Measurements from ENCODE around the gene UQCC2.

The UQCC2 gene

DNA sequence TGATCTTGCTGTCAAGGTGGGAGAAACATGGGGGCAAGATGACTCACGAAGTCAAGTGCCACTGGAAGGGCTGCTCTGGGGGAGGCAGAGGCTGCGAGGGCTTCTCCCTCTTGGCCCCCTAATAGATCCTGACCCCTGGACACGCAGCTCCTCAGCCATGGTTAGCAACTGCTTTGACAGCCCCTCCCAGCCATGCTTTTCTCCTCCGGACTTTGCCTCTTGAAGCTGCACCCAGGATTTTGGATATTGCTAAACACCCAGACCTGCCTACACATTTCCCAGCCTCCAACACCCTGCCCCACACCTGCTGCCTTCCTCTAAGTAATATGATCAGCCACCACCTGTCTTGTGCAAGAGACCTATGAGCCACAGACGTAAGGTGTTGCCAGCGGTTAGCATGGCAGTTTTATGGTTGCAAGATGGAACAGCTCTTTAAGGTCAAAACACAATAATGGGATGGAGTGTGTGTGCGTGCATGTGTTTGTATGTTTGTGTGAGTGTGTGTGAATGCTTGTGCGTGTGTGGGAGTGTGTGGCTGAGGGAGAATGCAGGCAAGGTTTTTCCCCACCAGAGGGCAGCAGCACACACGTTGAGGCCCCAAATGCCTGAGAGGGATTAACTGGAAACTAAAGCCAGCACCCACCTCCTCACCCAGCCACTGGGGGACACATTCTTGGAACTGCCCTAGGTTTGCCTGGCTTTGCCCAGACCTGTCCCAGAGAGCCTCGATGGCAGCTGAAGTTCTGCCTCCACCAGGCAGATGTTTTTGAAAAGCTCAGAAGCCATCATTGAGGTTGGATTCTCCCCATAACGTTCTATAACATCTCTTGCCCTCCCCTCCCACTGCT lies 32.7 kb upstream of the UQCC2 start:
- FAIRE-seq, result peak; percentile 89

DNA sequence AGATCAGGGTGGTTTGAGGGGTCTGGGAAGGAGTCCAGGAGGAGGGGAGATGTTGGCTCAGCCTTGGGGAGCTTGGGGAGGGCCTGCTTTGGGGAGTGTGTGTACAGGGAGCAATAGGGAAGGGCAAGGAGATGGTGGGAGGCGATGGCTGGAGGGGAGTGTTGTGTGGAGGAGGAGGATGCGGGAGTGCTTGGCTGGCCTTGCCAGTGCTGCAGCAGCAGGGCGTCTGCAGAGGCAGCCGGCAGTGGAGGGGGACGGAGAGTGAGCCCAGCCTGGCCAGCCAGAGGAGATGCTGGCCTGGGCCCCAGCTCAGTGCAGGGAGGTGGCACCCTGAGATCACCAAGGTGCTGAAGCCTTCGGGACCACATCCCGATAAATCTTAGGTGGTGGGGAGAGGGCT lies 31.3 kb upstream of the UQCC2 start:
- no peak for FAIRE-seq

GRCh38 chr6:33742092-33742491 lies 30.6 kb upstream of the UQCC2 start:
- FAIRE-seq, result no peak

- no peak for FAIRE-seq
Measured at GRCh38 chr6:33740794-33741193, 29.3 kb upstream of the UQCC2 start.

- FAIRE-seq, result no peak
Measured at GRCh38 chr6:33740204-33740608, 28.7 kb upstream of the UQCC2 start.

DNA sequence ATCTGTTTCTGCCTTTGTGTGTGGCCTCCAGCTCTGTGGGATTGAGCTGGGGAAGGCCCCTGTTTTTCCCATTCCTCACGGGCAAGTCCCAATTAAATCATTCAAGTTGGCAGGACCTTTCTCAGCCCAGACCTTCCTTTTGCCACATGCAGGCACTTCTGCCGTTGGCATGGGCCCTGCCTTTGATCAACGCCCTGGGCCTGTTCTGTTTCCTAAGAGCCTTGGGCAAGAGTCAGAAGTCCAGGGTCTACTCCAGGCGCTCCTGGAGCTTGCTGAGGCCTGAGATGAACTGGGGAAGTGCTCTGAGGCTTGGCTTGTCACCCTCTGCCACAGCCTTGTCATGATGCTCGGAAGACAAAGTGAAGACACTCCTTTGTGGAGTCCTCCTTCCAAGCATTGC lies 28.1 kb upstream of the UQCC2 start:
- FAIRE-seq, result no peak

DNA sequence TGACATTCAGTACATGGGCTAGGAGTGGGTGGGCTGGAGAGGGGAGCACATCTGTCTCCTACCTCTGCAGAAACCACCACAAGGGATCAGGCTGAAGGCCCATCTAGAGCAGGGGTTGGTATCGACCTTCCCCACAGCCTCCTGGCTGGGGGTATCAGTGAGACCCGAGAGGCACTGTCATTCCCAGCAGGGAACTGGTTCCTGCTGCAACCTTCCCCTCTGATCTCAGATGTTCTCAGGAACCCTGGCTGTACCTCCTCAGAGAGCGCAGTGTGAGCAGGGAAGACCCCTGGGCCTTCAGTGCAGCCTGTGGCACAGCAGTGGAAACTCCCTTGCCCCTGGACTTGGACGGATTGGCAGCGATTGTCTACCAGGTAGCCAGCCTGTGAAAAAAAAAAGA lies 27.4 kb upstream of the UQCC2 start:
- no peak for FAIRE-seq

GRCh38 chr6:33738153-33738552 lies 26.7 kb upstream of the UQCC2 start:
- FAIRE-seq, result no peak

DNA sequence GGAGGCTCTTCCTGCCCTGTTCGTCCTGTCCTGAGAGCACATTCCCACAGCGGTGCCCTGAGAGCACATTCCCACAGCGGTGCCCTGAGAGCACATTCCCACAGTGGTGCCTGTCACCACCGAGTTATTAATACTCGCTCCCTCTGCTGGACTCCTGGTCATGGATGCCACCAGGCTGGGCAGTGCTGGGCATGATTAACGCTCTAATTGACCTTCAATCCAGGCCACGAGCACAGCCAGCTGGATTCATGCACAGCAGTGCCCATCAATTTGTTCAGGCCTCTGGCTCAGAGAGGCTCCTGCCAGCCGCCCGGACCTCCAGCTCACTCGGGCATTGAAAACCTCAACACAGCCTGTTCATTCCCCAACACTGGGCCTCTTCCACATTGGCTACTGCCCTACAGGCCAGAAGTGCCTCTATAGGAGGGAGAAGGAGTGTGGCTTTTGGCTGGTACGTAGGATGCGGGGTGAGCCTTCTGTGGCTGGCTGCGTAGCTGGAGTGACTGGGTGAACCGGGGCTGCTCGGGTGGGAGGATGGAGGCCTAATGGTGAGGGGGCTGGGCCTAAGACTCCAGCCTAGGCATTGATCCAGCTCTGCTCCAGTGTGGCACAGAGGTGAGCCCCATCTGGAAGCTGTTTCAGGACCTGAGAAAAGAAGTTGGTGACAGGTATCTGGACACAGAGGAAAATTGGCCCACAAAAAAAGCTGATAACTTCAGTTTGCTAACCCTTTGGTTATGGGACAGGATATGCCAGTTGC lies 25.9 kb upstream of the UQCC2 start:
- no peak for FAIRE-seq

- no peak for FAIRE-seq
Measured at GRCh38 chr6:33735216-33735615, 23.7 kb upstream of the UQCC2 start.

DNA sequence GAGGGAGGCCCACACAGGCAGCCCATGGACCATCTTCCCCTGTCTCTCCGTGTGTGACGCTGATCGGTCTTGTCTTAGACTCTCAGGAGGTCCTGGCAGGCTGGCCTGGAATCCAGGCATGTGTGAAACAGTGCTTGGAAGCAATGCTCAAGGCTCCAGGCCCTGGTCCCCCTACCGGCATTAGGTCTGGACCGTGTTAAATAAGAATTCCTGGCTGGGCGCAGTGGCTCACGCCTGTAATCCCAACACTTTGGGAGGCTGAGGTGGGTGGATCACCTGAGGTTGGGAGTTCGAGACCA lies 22.2 kb upstream of the UQCC2 start:
- FAIRE-seq, result no peak

DNA sequence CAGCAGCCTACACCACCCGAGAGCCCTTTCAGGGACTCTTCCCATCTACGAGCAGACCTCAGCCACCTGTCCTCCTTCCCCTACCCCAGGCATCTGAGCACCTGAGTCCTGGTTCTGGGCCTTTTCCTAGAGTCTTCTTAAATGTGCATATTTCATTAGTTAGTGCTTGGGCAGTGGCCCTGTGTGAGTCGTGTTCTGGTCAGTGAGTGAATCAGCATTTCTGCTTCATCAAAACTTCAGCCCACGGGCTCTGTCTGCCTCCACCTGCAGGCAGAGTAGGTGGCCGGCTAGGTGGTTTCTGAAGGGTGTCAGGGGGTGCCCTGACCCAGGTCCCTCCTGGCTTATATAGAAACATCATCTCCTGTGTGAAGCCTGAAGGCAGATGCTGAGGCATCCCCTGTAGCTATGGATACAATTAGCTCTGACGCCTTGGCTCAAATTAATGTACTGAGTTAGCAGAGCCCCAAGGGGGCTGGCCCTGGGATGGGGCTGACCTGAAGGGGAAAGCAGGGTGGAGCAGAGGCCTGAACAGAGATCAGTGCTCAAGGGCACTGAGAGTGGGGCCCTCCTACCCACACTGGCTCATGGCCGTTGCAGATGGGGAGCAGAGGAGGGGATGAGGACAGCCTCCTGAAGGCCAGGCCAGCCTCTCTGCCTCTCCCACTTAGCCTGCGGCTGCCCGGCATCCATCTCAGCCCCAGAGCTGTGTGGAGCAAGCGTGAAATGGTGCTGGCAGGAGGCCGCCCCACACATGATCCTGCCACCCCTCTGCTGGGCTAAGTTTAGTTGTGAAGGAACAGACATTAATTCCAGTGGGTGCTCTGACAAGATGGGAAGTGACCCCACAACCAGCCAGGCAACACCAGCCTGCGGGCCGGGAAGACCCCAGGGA lies 21.6 kb upstream of the UQCC2 start:
- FAIRE-seq, result no peak

GRCh38 chr6:33732385-33732784 lies 20.9 kb upstream of the UQCC2 start:
- FAIRE-seq, result no peak

DNA sequence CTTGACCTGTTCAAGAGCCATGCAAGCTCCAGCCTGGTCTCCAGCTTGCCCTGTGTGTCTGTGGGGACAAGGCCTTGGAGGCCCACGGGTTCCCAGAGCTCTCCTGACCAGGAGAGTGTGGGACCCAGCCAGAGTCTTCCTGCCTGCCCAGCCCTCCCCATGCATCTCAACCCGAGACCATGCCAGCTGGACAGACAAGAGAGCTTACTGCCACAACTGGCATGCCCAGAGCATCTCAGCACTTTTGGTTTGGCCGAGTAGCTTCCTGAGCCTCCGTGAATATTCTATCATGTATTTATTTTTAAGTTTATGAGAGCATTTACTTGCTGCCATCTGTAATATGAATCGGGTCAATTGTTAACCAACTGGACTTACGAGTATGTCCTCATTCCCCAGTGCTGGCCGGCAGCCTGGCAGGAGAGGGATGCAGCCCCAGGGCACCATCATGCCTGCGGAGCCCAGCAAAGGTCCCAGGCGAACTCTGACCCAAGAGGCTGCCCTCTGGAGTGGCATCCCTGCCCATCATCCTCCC lies 20.3 kb upstream of the UQCC2 start:
- no peak for FAIRE-seq

DNA sequence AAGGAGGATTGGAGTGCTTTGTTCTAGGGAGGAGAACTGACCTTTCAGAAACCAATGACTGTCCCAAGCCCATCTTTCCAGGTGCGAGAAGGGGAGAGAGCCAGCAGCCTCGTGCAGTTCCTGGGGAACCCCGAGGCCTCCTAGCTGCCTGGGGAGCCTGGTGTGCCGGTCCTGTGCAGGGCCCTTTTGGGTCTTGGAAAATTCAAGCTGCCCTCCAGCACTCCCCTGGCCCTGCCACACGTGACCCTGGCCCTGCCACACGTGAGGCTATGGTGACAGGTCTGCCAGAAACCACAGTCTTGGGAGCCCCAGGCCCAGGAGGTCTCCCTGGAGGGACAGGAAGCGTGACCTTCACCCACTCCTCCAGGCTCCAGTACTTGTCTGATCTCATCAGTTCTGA lies 19.5 kb upstream of the UQCC2 start:
- FAIRE-seq, result no peak

DNA sequence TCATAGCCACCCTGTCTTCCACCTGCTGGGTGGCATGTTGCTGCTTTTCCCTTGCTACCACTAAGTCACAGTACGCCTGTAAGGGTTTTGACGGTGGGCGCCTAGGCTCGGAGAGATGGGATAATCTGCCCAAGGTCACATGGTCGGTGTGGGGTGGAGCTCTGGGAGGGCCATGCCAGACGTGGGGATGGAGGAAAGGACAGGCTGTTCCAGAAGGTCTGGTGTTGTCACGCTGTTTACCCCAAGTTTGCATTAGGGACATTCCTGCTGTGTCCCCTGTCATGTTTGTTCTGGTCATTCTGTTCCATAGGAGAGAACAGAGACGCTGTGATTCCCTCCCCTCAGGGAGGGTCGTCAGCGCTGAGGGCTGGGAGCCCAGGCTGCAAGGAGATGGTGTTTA lies 19.1 kb upstream of the UQCC2 start:
- no peak for FAIRE-seq

DNA sequence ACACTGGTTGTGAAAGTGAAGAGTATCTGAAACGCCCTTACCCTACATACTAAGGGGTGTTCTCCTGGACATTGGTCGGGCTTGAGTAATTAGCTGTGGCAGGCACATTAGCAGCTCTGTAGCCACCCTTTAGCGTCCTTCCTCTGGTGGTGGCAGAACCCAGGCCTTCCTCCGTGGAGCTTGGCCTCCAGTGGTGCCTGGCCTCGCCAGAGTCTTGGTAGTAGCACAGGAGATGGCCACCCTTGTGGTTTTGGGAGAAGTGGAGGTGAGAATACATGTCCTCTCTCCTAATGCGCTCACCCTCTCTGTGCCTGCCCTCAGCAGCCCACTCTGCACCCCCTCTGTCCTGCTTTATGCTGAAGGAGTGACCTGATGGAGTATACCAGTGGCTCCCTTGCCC lies 17.6 kb upstream of the UQCC2 start:
- FAIRE-seq, result no peak

GRCh38 chr6:33728438-33728837 lies 16.9 kb upstream of the UQCC2 start:
- no peak for FAIRE-seq

DNA sequence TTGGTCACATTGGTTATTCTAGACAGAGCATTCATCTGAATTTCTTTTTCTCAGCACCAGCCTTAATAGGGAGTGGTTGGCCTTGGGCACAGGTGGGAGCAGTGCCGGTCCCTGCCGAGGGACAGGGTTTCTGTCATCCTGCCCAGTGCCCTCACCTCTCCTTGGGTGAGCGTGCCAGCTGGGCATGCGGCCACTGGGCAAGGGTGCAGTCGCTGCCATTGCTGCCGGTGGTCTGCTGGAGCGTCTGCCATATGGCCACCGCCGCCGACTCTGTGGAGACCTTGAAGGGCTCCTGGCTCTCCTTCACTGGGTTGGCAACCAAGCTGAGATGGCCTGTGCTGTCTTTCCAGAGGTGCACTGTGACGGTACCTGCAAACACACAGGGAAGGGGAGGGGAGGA lies 16.4 kb upstream of the UQCC2 start:
- FAIRE-seq, result no peak

- FAIRE-seq, result no peak
Measured at GRCh38 chr6:33727126-33727525, 15.6 kb upstream of the UQCC2 start.

DNA sequence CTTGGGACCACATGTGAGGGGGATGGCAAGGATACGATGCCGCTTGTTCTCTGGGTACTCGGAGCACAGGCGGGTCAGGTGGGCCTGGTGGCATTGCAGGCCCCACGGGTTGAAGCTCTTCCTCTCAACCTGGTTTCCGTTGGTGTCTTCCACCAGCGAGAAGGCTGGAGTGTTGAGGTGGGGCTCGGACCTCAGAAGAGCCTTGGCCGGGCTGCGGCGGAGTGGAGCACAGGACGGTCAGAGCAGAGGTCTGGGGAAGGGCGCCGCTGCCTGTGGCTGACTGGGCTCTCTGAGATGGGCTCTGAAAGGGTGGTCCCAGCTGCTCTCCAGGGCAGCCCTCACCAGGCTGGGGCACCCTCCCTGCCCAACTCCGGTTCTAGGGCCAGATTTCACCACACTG lies 15.2 kb upstream of the UQCC2 start:
- FAIRE-seq, result no peak

DNA sequence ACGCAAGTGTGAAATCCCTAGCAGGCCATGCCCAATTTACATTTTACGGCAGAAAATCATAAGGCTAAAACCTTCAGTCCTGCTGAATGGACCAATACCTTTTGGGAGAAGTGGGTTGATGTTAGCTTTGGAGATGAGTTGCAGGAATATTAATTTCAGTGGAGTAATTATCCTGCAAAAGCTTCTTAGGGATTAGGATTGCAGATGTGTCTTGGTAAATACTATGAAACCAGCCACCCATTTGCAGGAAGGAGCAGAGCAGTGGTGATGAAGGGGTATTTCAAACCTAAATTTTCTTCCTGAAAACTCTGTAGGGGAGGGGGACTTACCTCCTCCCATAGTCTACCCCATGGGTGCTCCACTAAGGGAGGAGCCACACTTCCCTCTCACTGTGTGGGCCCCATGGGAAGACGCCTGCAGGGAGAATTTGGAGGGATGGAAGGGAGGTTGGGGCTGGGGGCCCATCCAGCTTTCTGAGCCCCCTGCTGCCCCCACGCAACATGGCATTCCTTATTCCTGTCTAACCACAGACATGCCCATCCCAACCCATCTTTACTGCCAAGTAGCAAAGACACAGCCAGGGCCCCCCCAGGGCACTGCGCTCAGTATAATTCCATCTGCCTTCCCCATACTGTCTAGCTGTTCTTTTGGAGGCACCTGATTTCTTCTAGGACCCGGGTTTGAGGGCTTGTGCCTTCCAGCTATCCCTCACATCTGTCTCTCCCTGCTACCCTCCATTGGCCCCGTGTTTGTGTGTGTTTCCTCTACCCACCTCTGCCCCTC lies 14.6 kb upstream of the UQCC2 start:
- no peak for FAIRE-seq

DNA sequence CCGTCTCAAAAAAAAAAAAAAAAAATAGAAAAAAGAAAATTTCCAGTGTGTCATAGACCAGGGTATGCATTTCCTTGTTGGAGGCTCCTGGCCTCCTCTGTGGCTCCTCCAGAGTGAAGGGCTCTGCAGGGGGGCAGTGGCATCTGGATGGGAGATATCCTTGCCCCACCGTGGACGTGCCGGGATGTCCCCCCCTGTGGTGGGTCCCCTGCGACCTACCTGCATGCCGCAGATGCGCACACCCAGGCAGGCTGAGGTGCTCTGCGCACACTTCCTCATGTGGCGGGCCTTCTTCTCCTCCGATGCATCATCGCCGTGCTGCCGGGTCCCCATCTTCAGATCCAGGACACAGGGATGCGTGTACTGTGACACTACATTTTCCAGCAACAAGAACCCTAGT lies 13.7 kb upstream of the UQCC2 start:
- no peak for FAIRE-seq
